Astrocyte of the cerebellum (primary cell): ENCODE data around the gene SEC14L1.
"Not testable (repeated sequence)": the region's sequence is repeated elsewhere in the genome, so short reads cannot be mapped to it uniquely, and the experiment has no call there.

Source experiments
- DNase-seq: peaks from one replicate; pipeline ENCODE4 v3.0.0-alpha.2; 2011; ENCODE audit warnings: low read depth
- H3K4me3 ChIP-seq: 2 replicates; pipeline ENCODE4 v1.5.1; 2011; ENCODE audit warnings: mild to moderate bottlenecking, low read depth, low read length, moderate library complexity
- in situ Hi-C: cut with HindIII; loops from 2 replicates; pipeline ENCODE4 v1.10.0; 2017; ENCODE audit warnings: low sequenced_read_pairs
- TF ChIP-seq, protein P1 (sequence below): IDR thresholded peaks from 2 replicates; pipeline ENCODE4 v1.5.1; 2012; ENCODE audit warnings: low read length, low read depth, moderate library complexity, mild to moderate bottlenecking; ENCODE audit errors: missing control alignments

Gene SEC14L1

GRCh38 chr17:77131904-77132303, 8.9 kb upstream of the SEC14L1 start:
- in situ Hi-C loops, result no loop called here
- DNase-seq, result no peak
- H3K4me3 ChIP-seq, result no peak overlapping the region
- TF ChIP-seq, protein P1, sequence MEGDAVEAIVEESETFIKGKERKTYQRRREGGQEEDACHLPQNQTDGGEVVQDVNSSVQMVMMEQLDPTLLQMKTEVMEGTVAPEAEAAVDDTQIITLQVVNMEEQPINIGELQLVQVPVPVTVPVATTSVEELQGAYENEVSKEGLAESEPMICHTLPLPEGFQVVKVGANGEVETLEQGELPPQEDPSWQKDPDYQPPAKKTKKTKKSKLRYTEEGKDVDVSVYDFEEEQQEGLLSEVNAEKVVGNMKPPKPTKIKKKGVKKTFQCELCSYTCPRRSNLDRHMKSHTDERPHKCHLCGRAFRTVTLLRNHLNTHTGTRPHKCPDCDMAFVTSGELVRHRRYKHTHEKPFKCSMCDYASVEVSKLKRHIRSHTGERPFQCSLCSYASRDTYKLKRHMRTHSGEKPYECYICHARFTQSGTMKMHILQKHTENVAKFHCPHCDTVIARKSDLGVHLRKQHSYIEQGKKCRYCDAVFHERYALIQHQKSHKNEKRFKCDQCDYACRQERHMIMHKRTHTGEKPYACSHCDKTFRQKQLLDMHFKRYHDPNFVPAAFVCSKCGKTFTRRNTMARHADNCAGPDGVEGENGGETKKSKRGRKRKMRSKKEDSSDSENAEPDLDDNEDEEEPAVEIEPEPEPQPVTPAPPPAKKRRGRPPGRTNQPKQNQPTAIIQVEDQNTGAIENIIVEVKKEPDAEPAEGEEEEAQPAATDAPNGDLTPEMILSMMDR, result no peak

DNA sequence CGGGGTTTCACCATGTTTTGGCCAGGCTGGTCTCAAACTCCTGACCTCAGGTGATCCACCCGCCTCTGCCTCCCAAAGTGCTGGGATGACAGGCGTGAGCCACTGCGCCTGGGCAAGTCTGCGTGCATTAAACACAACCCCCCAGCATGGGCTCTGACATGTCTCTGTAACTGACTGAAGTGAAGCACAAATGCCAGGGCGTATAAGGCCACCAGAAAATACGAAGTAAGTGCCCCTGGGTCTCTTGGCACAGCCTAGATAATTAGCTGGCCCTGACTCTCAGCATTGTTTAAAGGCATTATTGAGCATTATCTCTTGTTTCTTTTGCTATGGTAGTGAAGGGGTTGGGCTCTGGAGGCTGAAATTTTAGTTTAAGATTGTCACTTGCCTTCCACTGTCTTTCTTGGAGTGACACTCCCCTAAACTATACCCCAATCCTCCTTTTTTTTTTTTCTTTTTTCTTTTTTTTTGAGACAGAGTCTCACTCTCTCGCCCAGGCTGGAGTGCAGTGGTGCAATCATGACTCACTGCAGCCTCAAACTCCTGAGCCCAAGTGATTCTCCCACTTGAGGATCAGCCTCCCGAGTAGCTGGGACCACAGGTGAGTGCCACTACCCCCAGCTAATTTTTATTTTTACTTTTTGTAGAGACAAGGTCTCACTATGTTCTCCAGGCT, 8.2 kb upstream of the SEC14L1 start:
- H3K4me3 ChIP-seq, result no peak overlapping the region
- no peak for DNase-seq
- TF ChIP-seq, protein P1, result no peak
- in situ Hi-C loops, result no loop called here

GRCh38 chr17:77133087-77133638, 7.6 kb upstream of the SEC14L1 start:
- in situ Hi-C loops, result no loop called here
- TF ChIP-seq, protein P1, result no peak
- H3K4me3 ChIP-seq, result no peak overlapping the region
- DNase-seq, result no peak

DNA sequence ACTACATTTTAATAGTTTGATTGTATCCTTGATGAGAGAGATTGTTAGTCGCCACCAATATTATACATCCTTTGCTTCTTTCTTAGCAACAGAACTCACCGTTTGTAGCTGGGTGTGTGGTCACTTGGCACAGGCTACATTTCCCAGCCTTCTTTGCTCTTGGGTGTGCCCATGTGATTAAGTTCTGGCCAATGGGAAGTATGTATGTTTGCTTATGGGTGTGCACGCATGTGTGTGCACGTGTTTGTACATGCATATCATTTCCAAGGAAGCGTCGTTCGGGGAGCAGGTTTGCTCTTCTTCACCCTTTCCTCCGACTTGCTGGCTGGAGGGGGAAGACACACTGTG, 4.4 kb upstream of the SEC14L1 start:
- TF ChIP-seq, protein P1, result no peak
- DNase-seq, result no peak
- in situ Hi-C loops, result no loop called here
- H3K4me3 ChIP-seq, result no peak overlapping the region

- TF ChIP-seq, protein P1, result no peak
Observed at GRCh38 chr17:77137111-77137510, 3.7 kb upstream of the SEC14L1 start.

GRCh38 chr17:77137886-77138285, 2.9 kb upstream of the SEC14L1 start:
- H3K4me3 ChIP-seq, DNase-seq, in situ Hi-C loops: not testable (repeated sequence)

More at GRCh38 chr17:77137111-77137510, 3.7 kb upstream of the SEC14L1 start:
- no peak for DNase-seq
- no peak overlapping the region for H3K4me3 ChIP-seq
- in situ Hi-C loops, result no loop called here

GRCh38 chr17:77140166-77140877, 447 bp upstream of the SEC14L1 start:
- in situ Hi-C loops, result no loop called here
- peak; percentile 92 for DNase-seq
- TF ChIP-seq, protein P1, result no peak
- H3K4me3 ChIP-seq, result peak overlapping the region; percentile 30
